Tibial artery (tissue), 4 donors: Measurements from ENCODE around the gene VPS13D.

ENCODE experiments used
- DNase-seq, 2 donors: peaks; one replicate each; pipeline ENCODE4 v3.0.0-alpha.2; 2019
- H3K27ac ChIP-seq, 2 donors: fragments of 200-600 bp; sonication (generic) in 1 of 2; 1 replicate in 1 of 2; 2 replicates in 1 of 2; pipeline ENCODE4 v1.5.1; 2018 to 2019; ENCODE audit warnings: mild to moderate bottlenecking in 1 of 2
- H3K27me3 ChIP-seq, 2 donors: fragments of 200-600 bp; sonication (generic) in 1 of 2; one replicate each; pipeline versions ENCODE4 v1.5.1 to v1.6.0; 2016 to 2019
- H3K36me3 ChIP-seq, 3 donors: fragments of 200-600 bp; sonication (generic) in 2 of 3; one replicate each; pipeline ENCODE4 v1.5.1; 2016 to 2019; ENCODE audit warnings: mild to moderate bottlenecking in 2 of 3
- H3K4me1 ChIP-seq, 4 donors: fragments of 200-600 bp; sonication (generic) in 2 of 4; 1 replicate in 3 of 4; 2 replicates in 1 of 4; pipeline ENCODE4 v1.5.1; 2016 to 2019
- H3K4me3 ChIP-seq, 2 donors: fragments of 200-600 bp; sonication (generic) in 1 of 2; 1 replicate in 1 of 2; 2 replicates in 1 of 2; pipeline ENCODE4 v1.5.1; 2018 to 2019; ENCODE audit warnings: mild to moderate bottlenecking in 2 of 2
- H3K9me3 ChIP-seq, 3 donors: fragments of 200-600 bp; sonication (generic) in 1 of 3; one replicate each; pipeline ENCODE4 v1.5.1; 2016 to 2019
- CTCF ChIP-seq, 2 experiments: fragments of 200-600 bp in 1 of 2; fragments of 450-650 bp in 1 of 2; IDR thresholded peaks; one replicate each; pipeline ENCODE4 v1.5.1; 2017 to 2019; ENCODE audit warnings: antibody characterized with exemption in 2 of 2, mild to moderate bottlenecking in 1 of 2, moderate library complexity in 1 of 2
- intact Hi-C: fragments of 100-400 bp; cut with DNase I; formaldehyde crosslinking; loops from one replicate; pipeline ENCODE4 v1.15.0; 2023; ENCODE audit warnings: low total_unique reads

VPS13D gene

GRCh38 chr1:12228979-12229378, 851 bp upstream of the VPS13D start:
- Histone ChIP-seq H3K27ac (no peak overlapping the region), H3K4me3 (no peak overlapping the region), H3K4me1 (peaks cover 0 to 25% (median 10%) of the 10 kb centered on the region in 4 donors), H3K27me3 (no peaks in the 10 kb centered on the region), H3K36me3 (no peaks in the 10 kb centered on the region), H3K9me3 (no peaks in the 10 kb centered on the region)
- TF ChIP-seq CTCF (IDR thresholded peaks at IDR 0.05): no peak
- no peak for DNase-seq
- intact Hi-C loops: loop anchor here (10.0 kb wide), 1 partner anchor 426 kb away; no protein-coding TSS in a partner anchor

- Histone ChIP-seq H3K27me3 (no peaks in the 10 kb centered on the region), H3K36me3 (peaks cover 0 to 2% (median 0%) of the 10 kb centered on the region in 3 donors), H3K9me3 (no peaks in the 10 kb centered on the region), H3K27ac (peak overlapping the region in 1 of 2 donors; percentile 95), H3K4me3 (peak overlapping the region; percentile 93 to 95), H3K4me1 (peaks cover 0 to 25% (median 10%) of the 10 kb centered on the region in 4 donors)
- intact Hi-C loops: loop anchor here (10.0 kb wide), 1 partner anchor 425 kb away; no protein-coding TSS in a partner anchor
- DNase-seq: no peak
- TF ChIP-seq CTCF (IDR thresholded peaks at IDR 0.05): no peak
Observed at GRCh38 chr1:12229386-12229834, 420 bp upstream of the VPS13D start.

GRCh38 chr1:12230549-12231275, 882 bp downstream of the VPS13D start:
- peak overlapping the region; percentile 90 to 95 for H3K27ac ChIP-seq
- H3K4me3 ChIP-seq: peak overlapping the region; percentile 93 to 95
- DNase-seq: peak; percentile 34 to 81
- peaks cover 0 to 25% (median 10%) of the 10 kb centered on the region in 4 donors for H3K4me1 ChIP-seq
- intact Hi-C loops: loop anchor here (10.0 kb wide), 1 partner anchor 54 kb away; no protein-coding TSS in a partner anchor
- TF ChIP-seq CTCF (IDR thresholded peaks at IDR 0.05): no peak
- H3K27me3 ChIP-seq: no peaks in the 10 kb centered on the region
- peaks cover 2 to 15% (median 11%) of the 10 kb centered on the region in 3 donors for H3K36me3 ChIP-seq
- H3K9me3 ChIP-seq: no peaks in the 10 kb centered on the region

DNA sequence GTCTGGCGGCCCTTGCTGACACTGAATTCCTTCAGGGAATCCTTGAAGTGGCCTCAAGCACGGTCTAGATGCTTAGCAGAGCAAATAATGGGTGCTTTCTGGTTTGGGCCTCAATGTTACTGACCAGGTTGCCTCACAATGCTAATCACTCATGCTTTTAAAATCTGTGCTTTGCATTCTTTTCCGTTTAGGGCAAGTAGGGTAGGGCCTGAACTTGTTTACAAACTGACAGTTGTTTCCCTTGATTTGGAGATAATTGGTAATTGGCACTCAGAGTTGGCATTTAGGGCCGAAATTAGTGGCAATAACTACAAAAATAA, 1.4 kb downstream of the VPS13D start:
- intact Hi-C loops: loop anchor here (10.0 kb wide), 1 partner anchor 54 kb away; no protein-coding TSS in a partner anchor
- DNase-seq: no peak

DNA sequence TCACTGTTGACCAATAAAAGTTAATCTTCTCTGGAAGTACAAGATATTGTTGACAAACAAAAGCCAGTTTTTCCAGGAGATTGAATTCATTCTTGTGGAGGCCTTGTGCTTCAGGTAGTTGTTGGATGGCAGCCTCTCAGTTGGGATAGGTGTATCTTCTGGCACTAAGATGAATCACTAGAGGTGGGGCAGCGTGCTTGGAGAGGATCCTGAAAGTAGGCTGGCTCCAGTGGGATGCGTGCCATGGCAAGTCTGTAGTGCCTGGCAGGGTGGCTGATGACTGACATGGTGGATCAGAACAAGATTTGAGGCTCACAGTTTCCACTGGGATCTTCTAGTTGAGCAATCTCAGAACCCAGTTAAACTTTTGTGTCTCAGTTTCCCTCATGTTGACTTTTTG, 2.4 kb downstream of the VPS13D start:
- peak overlapping the region in 1 of 2 donors; percentile 90 for H3K27ac ChIP-seq

More for the DNA sequence above, 1.4 kb downstream of the VPS13D start:
- peak overlapping the region; percentile 90 to 95 for H3K27ac ChIP-seq
- no peaks in the 10 kb centered on the region for H3K27me3 ChIP-seq
- H3K4me1 ChIP-seq: peaks cover 0 to 25% (median 10%) of the 10 kb centered on the region in 4 donors
- peak overlapping the region; percentile 93 to 95 for H3K4me3 ChIP-seq
- TF ChIP-seq CTCF (IDR thresholded peaks at IDR 0.05): no peak
- H3K9me3 ChIP-seq: no peaks in the 10 kb centered on the region
- H3K36me3 ChIP-seq: peaks cover 7 to 19% (median 11%) of the 10 kb centered on the region in 3 donors

More for the DNA sequence above, 2.4 kb downstream of the VPS13D start:
- H3K4me3 ChIP-seq: no peak overlapping the region
- peaks cover 0 to 25% (median 10%) of the 10 kb centered on the region in 4 donors for H3K4me1 ChIP-seq
- intact Hi-C loops: loop anchor here (10.0 kb wide), 1 partner anchor 53 kb away; no protein-coding TSS in a partner anchor
- H3K27me3 ChIP-seq: no peaks in the 10 kb centered on the region
- H3K9me3 ChIP-seq: no peaks in the 10 kb centered on the region
- DNase-seq: no peak
- peaks cover 10 to 27% (median 17%) of the 10 kb centered on the region in 3 donors for H3K36me3 ChIP-seq
- no peak for TF ChIP-seq CTCF (IDR thresholded peaks at IDR 0.05)
